Lung (tissue), 12 donors: ENCODE measurements around the gene SLC17A3. TPM values are rescaled to one million over a fixed set of nuclear protein-coding genes. Genes with fewer than 3 reads are reported as not detected.
A peak's percentile ranks its signal among the peaks of the same experiment; 100 is the strongest.

ENCODE experiments used
- ATAC-seq: fragments of 200-7000 bp; cut with Tn5 transposase; one replicate; pipeline ENCODE4 v1.9.1; 2020; ENCODE audit warnings: moderate number of reproducible peaks; ENCODE audit not compliant: insufficient read depth, low FRiP score
- DNase-seq, 3 donors: peaks; one replicate each; pipeline ENCODE4 v3.0.0-alpha.2; 2013 to 2017
- H3K27ac ChIP-seq, 2 donors: one replicate each; pipeline ENCODE4 v1.5.1; 2013; ENCODE audit warnings: mild to moderate bottlenecking in 2 of 2, moderate library complexity in 2 of 2, control low read depth in 1 of 2, inconsistent platforms in 1 of 2, low read depth in 1 of 2, low read length in 1 of 2
- H3K27me3 ChIP-seq, 3 donors: one replicate each; pipeline ENCODE4 v1.5.1; 2013; ENCODE audit warnings: low read length in 2 of 3; ENCODE audit not compliant: control insufficient read depth in 3 of 3, insufficient read depth in 3 of 3
- H3K36me3 ChIP-seq, 4 donors: one replicate each; pipeline ENCODE4 v1.5.1; 2013; ENCODE audit warnings: low read length in 4 of 4, mild to moderate bottlenecking in 1 of 4, moderate library complexity in 1 of 4; ENCODE audit not compliant: control insufficient read depth in 4 of 4, insufficient read depth in 4 of 4
- H3K4me1 ChIP-seq, 5 donors: one replicate each; pipeline ENCODE4 v1.5.1; 2013; ENCODE audit warnings: low read length in 5 of 5, mild to moderate bottlenecking in 2 of 5, moderate library complexity in 1 of 5; ENCODE audit not compliant: control insufficient read depth in 5 of 5, insufficient read depth in 5 of 5
- H3K4me3 ChIP-seq: one replicate; pipeline ENCODE4 v1.5.1; 2013; ENCODE audit warnings: mild to moderate bottlenecking, control low read depth, moderate library complexity
- H3K9ac ChIP-seq, 2 donors: one replicate each; pipeline ENCODE4 v1.5.1; 2013; ENCODE audit warnings: low read length in 2 of 2, control low read depth in 1 of 2; ENCODE audit not compliant: insufficient read depth in 1 of 2
- H3K9me3 ChIP-seq, 4 donors: one replicate each; pipeline ENCODE4 v1.5.1; 2013; ENCODE audit warnings: low read length in 3 of 4, mild to moderate bottlenecking in 1 of 4, moderate library complexity in 1 of 4; ENCODE audit not compliant: control insufficient read depth in 4 of 4, insufficient read depth in 3 of 4
- CTCF ChIP-seq: IDR thresholded peaks from 2 replicates; pipeline ENCODE4 v1.5.1; 2012; ENCODE audit warnings: mild to moderate bottlenecking; ENCODE audit errors: control extremely low read depth, extremely low read depth
- WGBS, 2 donors: extraction: QIAGEN DNeasy Blood & Tissue Kit; methylation state at CpG; one replicate each; pipeline ENCODE4 v1.1.7; 2013; 5-methylcytosine and 5-hydroxymethylcytosine counted together
- polyA plus RNA-seq, 2 donors: library from polyadenylated mRNA; stranded (reverse); fragments of 200-250 nt; gene quantifications; one replicate each; pipeline ENCODE4 v1.2.1, GENCODE V29; 2013
- total RNA-seq, 2 donors: library from RNA; depleted of rRNA in 1 of 2; stranded (reverse); fragments of >200 nt in 1 of 2; gene quantifications; one replicate each; pipeline ENCODE4 v1.2.1, GENCODE V29; 2014 to 2021
- donor health status: control.
- donor health status: control.
- donor health status: Bipolar disorder and iron deficiency.
- donor health status: healthy.
- donor health status: DM: yes; HTN: yes; CAD: no.

The SLC17A3 gene
- total and polyA plus RNA-seq, 4 donors: not detected

GRCh38 chr6:25889877-25890853 is 16.1 kb upstream of the SLC17A3 start:
- H3K27me3 ChIP-seq: peaks cover 0 to 2% (median 0%) of the 10 kb centered on the region in 3 donors
- no peak overlapping the region for H3K27ac ChIP-seq
- no peak overlapping the region for H3K9ac ChIP-seq
- H3K9me3 ChIP-seq: no peaks in the 10 kb centered on the region
- no peak for ATAC-seq
- H3K36me3 ChIP-seq: no peaks in the 10 kb centered on the region
- WGBS, 2 donors: 47 to 63% methylated on average over 5 of the region's 5 CpGs
- H3K4me1 ChIP-seq: no peaks in the 10 kb centered on the region
- peak; percentile 35 for TF ChIP-seq CTCF
- no peak overlapping the region for H3K4me3 ChIP-seq
- peak; percentile 36 to 71 (median 71) for DNase-seq

- Histone ChIP-seq H3K27me3 (peaks cover 0 to 2% (median 0%) of the 10 kb centered on the region in 3 donors), H3K36me3 (no peaks in the 10 kb centered on the region), H3K9ac (no peak overlapping the region), H3K9me3 (no peaks in the 10 kb centered on the region), H3K27ac (no peak overlapping the region), H3K4me1 (no peaks in the 10 kb centered on the region), H3K4me3 (no peak overlapping the region)
- ATAC-seq (no peak), DNase-seq (no peak)
- no peak for TF ChIP-seq CTCF
- 75 to 87% methylated on average over 2 of the region's 2 CpGs for WGBS, 2 donors
Observed at GRCh38 chr6:25888626-25889025, 14.6 kb upstream of the SLC17A3 start.

- Histone ChIP-seq H3K36me3 (no peaks in the 10 kb centered on the region), H3K9ac (no peak overlapping the region), H3K27me3 (peaks cover 0 to 4% (median 0%) of the 10 kb centered on the region in 3 donors), H3K27ac (no peak overlapping the region), H3K4me3 (no peak overlapping the region), H3K4me1 (peaks cover 0 to 1% (median 0%) of the 10 kb centered on the region in 5 donors), H3K9me3 (no peaks in the 10 kb centered on the region)
- WGBS, 2 donors: 95 to 97% methylated on average over 2 of the region's 2 CpGs
- TF ChIP-seq CTCF: no peak
- ATAC-seq (no peak), DNase-seq (no peak)
Observed at GRCh38 chr6:25886066-25886465, 12.0 kb upstream of the SLC17A3 start.
